Measurements from ENCODE around the gene QRFP.
A peak's percentile ranks its signal among the peaks of the same experiment; 100 is the strongest.

QRFP gene

GRCh38 chr9:130940693-130941576 is 44.3 kb upstream of the QRFP start (continued):
- no peak for TF ChIP-seq ZNF280D (tag by site-specific recombination; IDR thresholded peaks at IDR 0.05)
- no peak for TF ChIP-seq ZNF274 (IDR thresholded peaks at IDR 0.05; ENCODE audit: low read length)
- TF ChIP-seq ZNF274 (tag by site-specific recombination; IDR thresholded peaks at IDR 0.05; ENCODE audit: borderline replicate concordance), result no peak
- no peak for TF ChIP-seq ZNF341 (tag by site-specific recombination; IDR thresholded peaks at IDR 0.05; ENCODE audit: low read depth)
- peak; percentile 98 for TF ChIP-seq ZEB2 (tag by site-specific recombination; IDR thresholded peaks at IDR 0.05)
- TF ChIP-seq FEZF1 (tag by site-specific recombination; IDR thresholded peaks at IDR 0.05), result no peak
- TF ChIP-seq GLIS1 (tag by site-specific recombination; IDR thresholded peaks at IDR 0.05), result peak; percentile 80
- no peak for TF ChIP-seq HOXD13 (CRISPR knock-in tag; IDR thresholded peaks at IDR 0.05; ENCODE audit: borderline replicate concordance)
- no peak for TF ChIP-seq ZBTB6 (tag by site-specific recombination; IDR thresholded peaks at IDR 0.05)
- no peak for TF ChIP-seq MYNN (tag by site-specific recombination; IDR thresholded peaks at IDR 0.05; ENCODE audit: borderline replicate concordance)
- no peak for TF ChIP-seq ZNF362 (tag by site-specific recombination; IDR thresholded peaks at IDR 0.05)
- TF ChIP-seq ZNF558 (tag by site-specific recombination; IDR thresholded peaks at IDR 0.05), result no peak
- 0 out of 2 replicates have a peak, but pooled peaks have one; percentile 23 for TF ChIP-seq SP7 (tag by site-specific recombination; IDR thresholded peaks at IDR 0.05)
- TF ChIP-seq PRDM10 (tag by site-specific recombination; IDR thresholded peaks at IDR 0.05), result no peak
- TF ChIP-seq ZNF571 (tag by site-specific recombination; IDR thresholded peaks at IDR 0.05), result no peak
- no peak for TF ChIP-seq ZNF473 (tag by site-specific recombination; IDR thresholded peaks at IDR 0.05)
- peak; percentile 91 for TF ChIP-seq ZNF654 (tag by site-specific recombination; IDR thresholded peaks at IDR 0.05; ENCODE audit: low read depth)
- no peak for TF ChIP-seq ZNF692 (tag by site-specific recombination; IDR thresholded peaks at IDR 0.05)
- 0 out of 2 replicates have a peak, but pooled peaks have one; percentile 11 for TF ChIP-seq KLF9 (tag by site-specific recombination; IDR thresholded peaks at IDR 0.05; ENCODE audit: low read depth)
- no peak for TF ChIP-seq ZFP69B (tag by site-specific recombination; IDR thresholded peaks at IDR 0.05)
- peak; percentile 30 for TF ChIP-seq ZBTB26 (tag by site-specific recombination; optimal IDR thresholded peaks at IDR 0.05)
- no peak for TF ChIP-seq ZNF311 (tag by site-specific recombination; IDR thresholded peaks at IDR 0.05; ENCODE audit: borderline replicate concordance)
- no peak for TF ChIP-seq ZNF140 (tag by site-specific recombination; IDR thresholded peaks at IDR 0.05)
- TF ChIP-seq BCL11B (tag by site-specific recombination; IDR thresholded peaks at IDR 0.05; ENCODE audit: low read depth), result peak; percentile 14; the same call in 1 of the 2 replicates
- TF ChIP-seq ZNF76 (tag by site-specific recombination; IDR thresholded peaks at IDR 0.05; ENCODE audit: borderline replicate concordance, low read depth), result peak; percentile 43; the same call in 1 of the 2 replicates
- no peak for TF ChIP-seq ZNF146 (tag by site-specific recombination; IDR thresholded peaks at IDR 0.05)
- no peak for TF ChIP-seq ZNF169 (tag by site-specific recombination; IDR thresholded peaks at IDR 0.05)

Data from HEK293 (cell line).